ENCODE data around the gene PRDM16.

DNA sequence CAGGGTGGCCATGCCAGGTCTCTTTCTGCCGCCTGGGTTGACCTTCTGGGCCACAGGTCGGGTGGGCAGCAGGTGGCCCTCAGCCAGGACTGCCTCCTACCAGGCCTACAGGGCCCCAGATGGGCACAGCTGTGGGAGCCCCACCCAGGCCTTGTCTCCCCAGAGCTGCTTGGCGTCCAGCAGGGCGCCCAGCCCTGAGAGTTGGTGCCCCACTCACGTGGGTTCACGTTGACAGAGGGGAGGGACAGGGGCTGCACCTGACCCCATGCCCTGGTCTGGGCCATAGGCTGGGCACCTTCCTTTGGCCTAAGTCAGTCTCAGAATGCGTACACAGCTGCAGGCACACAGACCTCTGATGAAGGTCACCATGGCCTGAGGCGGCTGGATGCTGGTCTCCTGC, 16.7 kb downstream of the PRDM16 start:
- TF ChIP-seq SMAD3 (CRISPR knock-in tag; IDR thresholded peaks at IDR 0.05; ENCODE audit: borderline replicate concordance) (no peak), RORB (CRISPR knock-in tag; IDR thresholded peaks at IDR 0.05) (no peak), JUN (CRISPR knock-in tag; IDR thresholded peaks at IDR 0.05) (no peak)
- TF ChIP-seq, protein P1, sequence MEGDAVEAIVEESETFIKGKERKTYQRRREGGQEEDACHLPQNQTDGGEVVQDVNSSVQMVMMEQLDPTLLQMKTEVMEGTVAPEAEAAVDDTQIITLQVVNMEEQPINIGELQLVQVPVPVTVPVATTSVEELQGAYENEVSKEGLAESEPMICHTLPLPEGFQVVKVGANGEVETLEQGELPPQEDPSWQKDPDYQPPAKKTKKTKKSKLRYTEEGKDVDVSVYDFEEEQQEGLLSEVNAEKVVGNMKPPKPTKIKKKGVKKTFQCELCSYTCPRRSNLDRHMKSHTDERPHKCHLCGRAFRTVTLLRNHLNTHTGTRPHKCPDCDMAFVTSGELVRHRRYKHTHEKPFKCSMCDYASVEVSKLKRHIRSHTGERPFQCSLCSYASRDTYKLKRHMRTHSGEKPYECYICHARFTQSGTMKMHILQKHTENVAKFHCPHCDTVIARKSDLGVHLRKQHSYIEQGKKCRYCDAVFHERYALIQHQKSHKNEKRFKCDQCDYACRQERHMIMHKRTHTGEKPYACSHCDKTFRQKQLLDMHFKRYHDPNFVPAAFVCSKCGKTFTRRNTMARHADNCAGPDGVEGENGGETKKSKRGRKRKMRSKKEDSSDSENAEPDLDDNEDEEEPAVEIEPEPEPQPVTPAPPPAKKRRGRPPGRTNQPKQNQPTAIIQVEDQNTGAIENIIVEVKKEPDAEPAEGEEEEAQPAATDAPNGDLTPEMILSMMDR (IDR thresholded peaks at IDR 0.05), result no peak
- TF ChIP-seq, protein P2, sequence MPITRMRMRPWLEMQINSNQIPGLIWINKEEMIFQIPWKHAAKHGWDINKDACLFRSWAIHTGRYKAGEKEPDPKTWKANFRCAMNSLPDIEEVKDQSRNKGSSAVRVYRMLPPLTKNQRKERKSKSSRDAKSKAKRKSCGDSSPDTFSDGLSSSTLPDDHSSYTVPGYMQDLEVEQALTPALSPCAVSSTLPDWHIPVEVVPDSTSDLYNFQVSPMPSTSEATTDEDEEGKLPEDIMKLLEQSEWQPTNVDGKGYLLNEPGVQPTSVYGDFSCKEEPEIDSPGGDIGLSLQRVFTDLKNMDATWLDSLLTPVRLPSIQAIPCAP (CRISPR knock-in tag; IDR thresholded peaks at IDR 0.05), result no peak
